ENCODE data around the gene BAIAP2L2. TPM values are rescaled to one million over a fixed set of nuclear protein-coding genes. Genes with fewer than 3 reads are reported as not detected.

The BAIAP2L2 gene
- total and polyA plus RNA-seq, 10 of the 15 experiments (the other 5 are each of a cell fraction or from before 2014, with no cell fraction given): 0.08 to 0.38 (median 0.14) TPM; not detected in 6

DNA sequence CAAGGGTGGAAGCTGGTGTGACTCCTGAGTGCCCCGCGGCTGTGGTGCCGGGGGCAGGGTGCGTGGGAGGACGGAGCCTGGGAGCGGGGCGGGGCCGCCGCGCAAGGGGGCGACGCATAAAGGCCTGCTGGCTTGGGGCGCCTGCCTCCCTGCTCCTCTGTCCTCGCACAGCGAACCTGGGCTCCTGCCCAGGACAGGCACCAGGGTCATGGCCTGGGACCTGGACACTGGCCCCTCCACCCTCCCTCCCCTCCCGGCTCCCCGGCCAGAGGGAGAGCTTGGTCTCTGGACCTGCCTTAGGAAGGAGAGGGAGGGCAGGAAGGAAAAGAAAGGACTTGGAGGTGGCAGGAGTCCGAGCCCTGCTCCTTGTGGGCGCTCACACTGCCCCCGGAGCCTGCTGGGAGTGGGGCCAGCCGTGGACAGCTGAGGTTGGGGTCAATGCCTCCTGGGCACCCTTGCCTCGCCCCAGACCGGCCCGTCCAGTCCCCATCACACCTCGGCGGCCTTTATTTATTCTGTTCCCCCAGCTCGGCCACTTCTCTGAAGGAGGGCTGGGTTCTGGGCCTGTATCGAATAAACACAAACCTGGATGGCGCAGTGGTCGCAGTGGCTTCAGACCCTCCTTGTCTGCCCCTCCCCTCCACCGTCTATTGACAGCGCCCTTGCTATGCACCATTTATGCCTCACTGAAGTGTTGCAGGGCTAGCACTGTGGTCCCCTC is 35.2 kb downstream of the BAIAP2L2 start (continued):
- TF ChIP-seq REST (IDR thresholded peaks at IDR 0.05; ENCODE audit: low read depth, low read length): no peak
- no peak for TF ChIP-seq SREBF2 (IDR thresholded peaks at IDR 0.05; ENCODE audit: low read length)
- no peak for TF ChIP-seq E2F8 (IDR thresholded peaks at IDR 0.05; ENCODE audit: low read depth, partially characterized antibody)
- TF ChIP-seq MYB (IDR thresholded peaks at IDR 0.05; ENCODE audit: borderline replicate concordance, low read depth, low read length): no peak
- no peak for TF ChIP-seq DPF2 (IDR thresholded peaks at IDR 0.05)

All from GM12878 (cell line).